NCI-H2227 treated with DMSO at 0.1 percent for 48 hours (cell line): ENCODE results near the gene TAOK1.
A peak's percentile ranks its signal among the peaks of the same experiment; 100 is the strongest.

ENCODE experiments used
- DNase-seq: peaks from one replicate; lab custom pipeline; 2025; lab: John Stamatoyannopoulos, UW

TAOK1 gene

DNA sequence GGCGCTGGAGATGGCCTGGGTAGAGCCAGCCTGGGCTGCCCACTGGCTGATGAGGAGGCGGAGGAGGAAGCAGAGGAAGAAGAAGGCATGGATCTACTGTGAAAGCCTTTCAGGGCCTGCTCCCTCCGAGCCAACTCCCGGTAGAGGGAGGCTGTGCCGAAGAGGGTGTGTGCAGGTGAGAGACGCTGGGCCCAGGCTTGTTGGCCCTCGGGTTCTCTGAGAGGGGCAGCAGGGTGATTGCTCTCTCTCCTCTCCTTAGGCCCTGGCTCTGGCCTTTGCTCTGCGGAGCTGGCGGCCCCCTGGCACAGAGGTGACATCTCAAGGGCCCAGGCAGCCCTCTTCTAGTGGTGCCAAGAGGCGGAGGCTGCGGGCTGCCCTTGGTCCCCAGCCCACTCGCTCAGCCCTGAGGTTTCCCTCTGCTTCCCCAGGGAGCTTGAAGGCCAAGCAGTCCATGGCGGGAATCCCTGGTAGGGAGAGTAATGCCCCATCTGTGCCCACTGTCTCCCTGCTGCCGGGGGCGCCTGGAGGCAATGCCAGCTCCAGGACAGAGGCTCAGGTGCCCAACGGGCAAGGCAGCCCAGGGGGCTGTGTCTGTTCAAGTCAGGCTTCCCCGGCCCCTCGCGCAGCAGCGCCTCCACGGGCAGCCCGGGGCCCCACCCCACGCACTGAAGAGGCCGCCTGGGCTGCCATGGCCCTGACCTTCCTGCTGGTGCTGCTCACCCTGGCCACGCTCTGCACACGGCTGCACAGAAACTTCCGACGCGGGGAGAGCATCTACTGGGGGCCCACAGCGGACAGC is 181.9 kb downstream of the TAOK1 start:
- DNase-seq: no peak

DNA sequence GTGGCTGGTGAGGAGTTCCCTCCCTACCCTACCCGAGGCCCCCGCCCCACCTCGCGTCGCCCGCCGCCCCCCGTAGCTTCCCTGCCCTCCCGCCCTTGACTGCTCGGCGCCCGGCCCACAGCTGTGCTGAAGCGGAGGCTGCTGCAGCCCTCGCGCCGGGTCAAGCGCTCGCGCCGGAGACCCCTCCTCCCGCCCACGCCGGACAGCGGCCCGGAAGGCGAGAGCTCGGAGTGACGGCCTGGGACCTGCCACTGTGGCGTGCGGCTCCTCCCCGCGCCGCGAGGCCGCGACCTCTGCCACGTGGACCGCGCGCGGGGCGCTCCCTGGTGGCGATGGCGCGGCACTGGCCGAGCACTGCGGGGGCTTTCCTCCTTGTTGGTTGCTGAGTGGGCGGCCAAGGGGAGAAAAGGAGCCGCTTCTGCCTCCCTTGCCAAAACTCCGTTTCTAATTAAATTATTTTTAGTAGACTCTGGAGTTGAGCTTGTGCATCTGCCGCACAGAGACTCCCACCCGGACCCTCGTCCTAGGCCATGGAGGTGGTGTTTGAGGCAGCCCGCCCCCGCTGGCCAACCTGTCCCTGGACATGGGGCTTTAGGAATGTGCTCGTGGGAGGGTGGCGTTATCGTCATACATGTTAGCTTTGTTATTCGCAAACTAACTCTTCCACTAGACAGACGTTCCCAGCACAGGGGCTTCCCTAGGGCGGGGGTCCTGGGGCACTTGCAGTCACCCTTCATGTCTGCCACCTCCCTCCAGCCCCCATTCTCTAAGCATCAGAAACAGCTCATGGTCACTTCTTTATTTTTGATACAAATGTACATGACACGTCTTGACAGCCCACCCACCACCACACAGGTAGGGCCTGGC is 182.8 kb downstream of the TAOK1 start:
- DNase-seq: no peak

DNA sequence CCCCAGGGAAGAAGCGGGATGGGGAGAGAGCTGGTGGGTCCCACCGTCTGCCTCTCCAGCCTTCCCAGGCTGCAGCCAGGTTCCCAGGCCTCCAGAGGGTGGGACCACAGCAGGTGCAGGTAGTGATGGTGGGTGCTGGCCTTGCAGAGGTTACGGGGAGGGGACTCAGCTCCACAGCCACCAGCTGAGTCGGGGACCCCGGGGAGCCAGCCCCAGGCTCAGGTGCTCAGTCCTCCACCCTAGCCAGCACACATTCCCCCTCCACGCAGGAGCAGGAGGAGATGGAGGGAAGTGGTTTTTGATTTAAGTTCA is 183.4 kb downstream of the TAOK1 start:
- no peak for DNase-seq

DNA sequence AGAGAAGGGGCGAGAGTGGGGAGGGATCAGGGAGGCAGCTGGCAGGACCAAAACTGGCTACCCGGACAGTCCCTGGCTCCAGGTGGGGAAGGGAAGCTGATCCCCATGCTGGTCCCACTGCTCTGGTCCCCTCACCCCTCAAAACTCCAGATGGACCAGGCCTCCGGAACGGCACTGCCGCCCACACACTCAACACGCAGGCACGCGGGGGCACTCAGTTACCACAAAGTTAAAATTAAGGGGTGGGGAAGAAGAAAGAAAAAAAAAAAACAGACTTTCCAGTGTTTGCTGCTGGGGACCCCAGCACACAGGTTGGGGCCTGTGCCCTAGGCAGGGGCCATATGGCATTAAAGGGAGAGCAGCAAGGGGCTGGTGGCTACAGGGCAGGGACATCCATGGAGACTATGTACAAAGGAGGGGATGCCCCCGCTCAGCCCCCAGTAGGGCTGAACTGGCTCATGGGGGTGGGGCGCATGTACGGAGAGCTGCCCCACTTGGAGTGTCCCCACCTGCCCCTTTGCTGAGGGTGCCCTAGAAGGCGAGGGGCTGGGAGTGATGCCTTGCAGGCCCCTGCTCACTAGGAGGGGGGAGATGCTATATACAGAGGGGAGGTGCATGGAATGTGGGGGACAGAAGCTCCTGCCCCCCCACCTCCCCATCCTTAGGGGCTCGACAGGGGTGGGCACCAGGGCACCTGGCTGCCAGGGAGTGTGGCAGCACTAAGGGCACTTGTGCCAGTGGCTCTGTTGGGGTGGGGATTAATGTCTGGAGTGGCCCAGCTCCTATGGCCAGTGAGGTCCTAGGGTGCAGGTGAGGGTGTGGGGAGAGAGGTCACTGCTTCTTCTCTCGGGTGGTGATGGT is 183.9 kb downstream of the TAOK1 start:
- no peak for DNase-seq

DNA sequence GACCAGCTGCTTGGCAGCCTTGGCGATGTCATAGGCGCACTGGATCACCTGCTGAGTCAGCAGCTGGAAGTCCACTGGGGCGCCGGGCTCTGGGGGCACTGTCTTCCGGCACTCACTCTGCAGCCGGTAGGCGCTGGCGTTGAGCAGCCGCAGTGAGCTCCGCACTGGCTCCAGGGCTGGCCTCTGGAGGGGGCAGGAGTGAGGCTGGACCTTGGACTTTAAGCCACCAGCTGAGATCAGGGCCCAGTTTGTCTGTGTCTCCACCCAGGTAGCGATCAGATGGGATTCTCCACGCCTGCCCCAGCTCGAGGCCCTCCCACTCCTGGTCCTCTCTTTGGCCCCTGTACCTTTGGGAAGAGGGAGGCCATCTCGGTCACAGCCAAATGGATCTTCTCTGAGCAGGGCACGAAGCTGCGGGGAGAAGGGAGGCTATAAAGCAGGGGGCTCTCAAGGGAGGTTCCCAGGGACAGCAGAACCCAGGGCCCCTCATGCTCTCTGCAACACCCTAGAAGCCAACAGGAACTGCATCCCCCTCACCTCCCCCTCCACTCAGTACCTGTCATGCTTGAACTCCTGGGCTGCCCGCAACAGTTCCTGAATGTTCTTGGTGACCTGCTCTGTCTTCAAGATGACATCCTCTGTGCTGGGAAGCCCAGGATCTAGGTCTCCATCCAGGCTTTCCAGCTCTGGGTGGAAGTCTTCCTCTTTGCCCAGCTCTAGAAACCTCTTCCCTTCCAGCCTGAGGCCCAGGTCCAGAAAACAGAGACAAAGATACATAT is 184.8 kb downstream of the TAOK1 start:
- no peak for DNase-seq

DNA sequence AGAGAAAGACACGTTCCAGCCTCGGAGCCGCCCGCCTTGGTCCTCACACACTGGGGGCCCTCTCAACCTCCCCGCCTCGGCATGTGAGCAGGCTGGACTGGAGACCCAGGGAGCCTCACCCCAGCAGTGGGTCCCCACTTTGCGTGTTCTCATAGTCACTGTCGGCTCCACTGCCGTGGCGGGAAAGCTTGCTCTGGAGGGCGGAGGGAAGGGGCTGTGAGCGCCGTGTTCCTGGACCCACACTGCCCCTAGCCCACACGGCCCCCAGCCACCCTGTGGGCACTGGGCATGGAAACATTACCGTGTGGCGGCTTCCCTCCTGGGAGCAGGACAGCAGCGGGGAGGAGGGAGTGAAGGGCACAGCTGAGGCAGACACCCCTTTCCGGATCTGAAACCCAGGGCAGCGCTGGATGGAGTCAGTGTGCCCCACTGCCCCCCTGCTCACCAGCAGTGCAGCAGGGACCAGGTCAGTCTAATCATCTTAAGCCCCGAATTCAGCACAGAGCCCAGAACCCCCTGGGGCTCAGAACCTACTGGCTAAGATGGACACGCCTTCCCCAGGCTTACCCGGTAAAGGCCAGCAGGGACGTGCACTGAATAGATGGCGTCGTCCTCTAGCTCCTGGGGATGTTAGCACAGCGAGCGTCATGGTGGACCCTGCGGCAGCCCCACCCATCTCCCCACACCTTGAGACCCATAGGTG is 185.5 kb downstream of the TAOK1 start:
- DNase-seq: no peak

DNA sequence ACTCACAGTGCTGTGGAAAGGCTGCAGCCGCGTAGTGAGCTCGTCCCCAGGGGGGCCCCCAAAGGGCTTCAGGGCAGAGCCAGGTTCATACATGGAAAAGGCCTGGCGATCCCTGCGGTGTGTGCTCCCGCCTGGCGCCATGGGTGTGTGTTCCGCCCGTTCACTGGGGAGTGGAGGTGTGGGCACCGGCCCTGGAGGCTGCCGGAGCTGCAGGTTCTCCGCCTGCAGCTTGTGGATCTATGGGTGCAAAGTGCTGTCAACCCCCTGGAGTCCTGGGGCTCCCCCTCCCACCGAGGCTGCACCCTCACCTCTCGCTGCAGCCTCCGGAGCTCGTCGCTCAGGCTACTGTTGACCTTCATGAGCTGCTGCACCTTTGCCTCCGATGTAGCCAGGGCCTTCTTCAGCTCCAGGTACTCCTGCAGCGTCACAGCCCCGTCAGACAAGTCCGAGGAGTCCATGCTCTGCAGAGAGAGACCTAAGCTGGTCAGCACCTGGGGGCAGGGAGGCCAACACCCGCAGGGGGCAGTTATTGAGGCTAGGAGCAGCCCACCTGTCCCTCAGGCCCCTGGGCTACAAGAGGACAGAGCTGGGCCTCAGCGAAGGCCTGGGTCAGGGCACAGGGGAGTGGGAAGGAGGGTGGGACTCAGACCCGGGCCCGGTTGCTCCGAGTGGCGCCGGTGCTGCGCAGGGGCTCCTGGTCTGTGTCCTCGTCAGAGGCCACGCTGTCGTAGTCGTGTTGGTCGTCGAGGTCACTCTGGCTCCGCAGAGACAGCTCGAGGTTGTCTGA is 186.2 kb downstream of the TAOK1 start:
- no peak for DNase-seq

DNA sequence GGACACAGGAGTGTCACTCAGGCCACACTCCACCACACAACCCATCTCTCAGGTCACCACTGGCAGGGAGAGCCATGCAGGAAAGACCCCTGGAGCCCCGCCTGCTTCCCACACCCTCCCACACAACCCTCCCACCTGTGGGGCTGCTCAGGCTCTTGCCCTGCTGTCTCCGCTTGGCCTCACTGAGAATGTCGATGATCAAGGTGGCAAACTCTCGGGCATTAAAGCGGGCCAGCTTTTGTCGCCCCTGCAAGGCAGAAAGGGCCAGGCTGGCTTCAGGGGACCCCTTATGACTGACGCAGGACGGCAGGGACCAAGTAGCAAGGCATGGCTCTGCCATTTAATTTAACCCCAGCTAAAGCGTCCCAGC is 186.8 kb downstream of the TAOK1 start:
- DNase-seq: no peak

DNA sequence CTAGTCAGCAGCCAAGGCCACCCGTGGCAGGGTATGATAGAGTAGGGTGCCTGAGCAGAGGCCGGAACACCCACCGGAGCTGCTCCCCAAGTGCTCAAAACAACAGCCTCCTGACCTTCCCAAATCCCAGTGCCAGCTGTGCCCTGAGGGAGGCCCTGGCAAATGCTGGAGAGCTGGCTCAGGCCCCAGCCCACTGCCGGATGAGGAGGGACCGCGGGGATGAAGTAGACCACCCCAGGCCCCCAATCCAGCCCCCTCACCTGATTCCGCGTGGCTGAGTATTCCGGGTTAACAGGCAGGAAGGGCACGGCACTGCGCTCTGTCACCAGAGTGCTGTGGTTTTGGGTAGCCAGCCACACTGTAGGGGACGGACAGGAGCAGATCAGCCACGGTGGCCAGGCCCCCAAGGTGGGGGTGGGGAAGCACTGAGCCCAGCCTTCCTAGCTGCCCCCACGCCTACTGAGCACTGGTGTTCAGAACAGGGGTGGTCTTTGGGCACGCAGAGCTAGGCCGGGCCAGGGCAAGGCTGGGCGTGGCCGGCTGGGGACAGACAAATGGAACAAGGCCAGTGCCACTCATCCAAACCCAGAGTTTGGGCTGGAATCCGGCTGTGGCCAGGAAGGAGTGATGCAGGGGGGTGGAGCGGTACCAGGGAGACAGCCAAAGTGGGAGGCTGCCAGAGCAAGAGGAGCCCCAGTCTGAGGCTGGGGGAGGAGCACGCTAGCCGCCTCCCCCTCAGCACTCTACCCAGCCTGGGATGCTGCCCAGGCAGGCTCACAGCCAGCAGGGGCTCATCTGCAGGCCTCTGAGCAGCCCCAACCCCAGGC is 187.4 kb downstream of the TAOK1 start:
- DNase-seq: no peak

DNA sequence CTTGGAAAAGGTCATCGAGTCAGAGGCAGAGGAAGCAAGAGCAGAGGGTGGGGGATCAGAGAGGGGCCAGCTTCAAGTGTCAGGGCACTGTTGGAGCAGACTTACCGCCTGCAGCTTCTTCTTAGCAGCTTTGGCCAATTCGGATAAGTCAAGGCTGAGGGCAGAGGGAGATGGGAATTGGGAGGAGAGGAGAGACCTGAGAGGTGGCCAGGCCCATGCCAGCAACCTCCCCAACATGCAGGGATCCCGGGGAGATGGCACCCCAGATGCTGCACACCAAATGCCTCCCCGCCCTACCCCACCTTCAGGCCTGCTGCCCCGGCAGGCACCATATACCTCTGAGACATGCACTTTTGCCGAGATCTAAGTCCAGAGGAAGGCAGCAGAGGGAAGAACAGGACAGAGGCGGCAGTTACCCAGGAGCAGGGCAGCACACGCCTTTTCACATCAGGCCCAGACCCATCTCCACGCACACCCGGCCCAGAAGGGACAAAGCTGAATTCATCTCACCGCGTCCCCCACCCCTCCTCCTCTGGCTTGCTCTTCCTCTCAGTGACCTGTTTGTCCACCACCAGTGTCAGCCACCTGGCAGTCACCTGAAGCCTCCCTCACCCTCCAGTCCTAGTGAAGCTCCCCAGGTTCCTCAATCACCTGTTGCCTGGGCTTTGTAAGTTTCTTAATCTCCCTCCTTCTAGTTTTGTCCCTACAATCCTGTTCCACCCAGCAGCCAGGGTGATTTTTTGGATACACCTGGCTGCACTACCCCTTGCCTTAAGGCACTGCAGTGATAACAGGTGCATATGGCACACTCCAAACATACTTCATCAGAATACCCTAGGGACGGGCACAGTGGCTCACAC is 188.7 kb downstream of the TAOK1 start:
- no peak for DNase-seq

DNA sequence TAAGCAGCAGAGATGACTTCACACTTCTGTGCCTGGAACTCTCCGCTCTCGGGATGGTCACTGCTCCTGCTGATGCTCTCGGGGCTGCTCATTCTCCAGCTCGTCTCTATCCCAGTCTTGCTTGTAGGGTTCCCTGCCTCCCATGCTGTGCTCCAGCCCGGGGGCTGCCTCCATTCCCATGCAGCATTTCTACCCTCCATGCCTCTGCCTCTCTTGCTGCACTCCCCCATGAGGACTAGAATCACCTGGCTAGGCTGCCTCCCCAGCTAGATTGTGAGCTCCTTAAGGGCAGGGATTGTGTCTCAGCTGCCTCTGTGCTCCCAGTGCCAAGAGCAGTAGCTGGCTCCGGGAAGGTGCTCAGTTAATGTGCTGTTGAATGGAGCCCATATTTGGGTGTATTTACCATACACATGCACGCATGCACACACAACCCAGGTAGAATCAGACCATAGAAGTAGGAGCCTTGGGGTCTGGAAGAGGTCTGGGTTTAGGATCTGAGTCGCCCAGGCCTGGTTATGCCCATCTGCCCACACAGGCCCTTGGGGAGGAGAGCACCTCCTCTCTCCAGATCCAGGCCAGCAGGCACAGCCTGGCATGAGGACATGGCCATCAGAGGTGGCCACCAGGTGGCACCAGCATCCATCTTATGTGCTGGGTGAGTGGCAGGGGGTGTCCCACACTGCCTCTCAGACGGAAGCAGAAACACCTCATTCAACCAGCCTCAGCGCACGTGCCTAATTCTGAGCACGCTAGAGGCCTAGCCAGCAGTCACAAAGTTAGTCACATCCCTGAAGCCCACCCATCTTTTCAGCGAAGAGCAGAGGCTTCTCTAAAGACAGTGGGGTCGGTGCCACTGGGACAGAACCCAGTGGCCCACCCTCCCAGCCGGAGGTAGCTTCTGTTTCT is 190.0 kb downstream of the TAOK1 start:
- DNase-seq: peak; percentile 59

DNA sequence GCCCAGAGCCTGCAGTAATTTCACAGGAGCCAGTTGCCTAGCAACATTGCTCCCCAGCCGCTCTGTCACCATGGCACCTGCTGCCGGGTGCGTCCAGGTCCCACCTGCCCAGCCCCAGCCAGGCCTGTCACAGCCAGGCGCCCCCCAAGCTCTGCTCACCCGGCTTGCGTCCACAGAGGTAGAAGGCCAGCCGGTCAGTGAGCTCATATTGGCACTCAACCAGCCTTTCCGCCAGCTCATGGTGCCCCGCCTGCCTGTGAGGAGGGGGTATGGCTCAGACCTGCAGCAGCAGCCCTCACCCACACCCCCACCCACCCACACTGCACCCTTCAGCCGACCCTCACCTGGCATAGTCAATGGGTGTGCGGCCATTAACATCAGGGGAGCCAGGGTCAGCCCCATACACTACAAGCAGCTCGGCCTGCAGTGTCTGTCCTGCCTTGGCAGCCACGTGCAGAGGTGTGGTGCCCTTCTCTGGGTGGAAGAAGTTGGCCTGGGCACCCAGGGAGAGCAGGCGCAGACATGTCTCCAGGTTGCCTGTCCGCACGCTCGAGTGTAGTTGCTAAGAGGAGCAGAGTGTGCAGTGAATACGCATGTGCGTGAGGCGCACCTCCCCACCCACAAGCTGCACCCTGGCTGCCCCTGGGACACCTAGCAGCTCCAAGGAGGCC is 191.6 kb downstream of the TAOK1 start:
- DNase-seq: no peak

DNA sequence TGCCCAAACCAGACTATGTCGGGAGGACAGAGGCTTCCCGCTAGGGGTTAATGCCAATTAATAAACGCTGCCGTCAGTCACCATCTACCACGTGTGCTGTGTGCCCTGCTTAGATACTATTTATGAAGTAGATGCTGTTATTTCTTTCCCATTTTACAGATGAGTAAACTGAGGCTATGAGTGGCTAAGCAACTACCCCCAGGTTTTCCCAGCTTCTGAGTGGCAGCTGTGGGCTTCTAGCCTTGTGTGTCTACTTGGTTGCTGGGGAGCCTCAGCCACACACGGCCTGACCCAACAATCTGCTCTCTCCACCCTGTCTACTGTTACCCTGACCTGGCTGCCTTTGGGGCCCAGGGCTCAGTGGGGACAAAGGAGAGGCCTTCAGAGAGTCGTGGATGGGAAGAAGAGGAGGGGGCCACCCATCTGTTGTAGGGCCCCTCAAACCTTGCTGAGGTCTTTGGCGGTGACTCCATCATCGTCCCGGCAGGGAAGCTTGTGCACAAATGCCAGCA is 192.1 kb downstream of the TAOK1 start:
- DNase-seq: no peak

DNA sequence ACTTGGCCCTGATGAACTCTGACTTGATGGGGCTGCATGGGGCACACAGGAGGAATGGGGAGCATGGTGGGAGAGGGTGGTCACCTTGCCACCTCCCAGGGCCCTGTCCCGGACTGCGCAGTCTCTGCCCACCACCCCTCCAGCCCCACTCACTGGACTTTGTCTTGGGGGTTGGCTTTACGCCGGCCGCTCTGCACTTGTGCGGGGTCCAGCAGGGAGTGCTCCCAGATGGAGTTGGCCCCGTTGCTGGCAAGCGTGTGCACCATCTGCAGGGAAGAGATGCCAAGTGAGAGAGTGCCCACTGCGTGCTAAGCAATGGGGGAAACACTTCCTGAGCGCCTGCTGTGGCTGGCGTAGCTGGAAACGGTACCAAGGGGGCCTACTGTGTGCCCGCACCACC is 192.6 kb downstream of the TAOK1 start:
- DNase-seq: no peak

DNA sequence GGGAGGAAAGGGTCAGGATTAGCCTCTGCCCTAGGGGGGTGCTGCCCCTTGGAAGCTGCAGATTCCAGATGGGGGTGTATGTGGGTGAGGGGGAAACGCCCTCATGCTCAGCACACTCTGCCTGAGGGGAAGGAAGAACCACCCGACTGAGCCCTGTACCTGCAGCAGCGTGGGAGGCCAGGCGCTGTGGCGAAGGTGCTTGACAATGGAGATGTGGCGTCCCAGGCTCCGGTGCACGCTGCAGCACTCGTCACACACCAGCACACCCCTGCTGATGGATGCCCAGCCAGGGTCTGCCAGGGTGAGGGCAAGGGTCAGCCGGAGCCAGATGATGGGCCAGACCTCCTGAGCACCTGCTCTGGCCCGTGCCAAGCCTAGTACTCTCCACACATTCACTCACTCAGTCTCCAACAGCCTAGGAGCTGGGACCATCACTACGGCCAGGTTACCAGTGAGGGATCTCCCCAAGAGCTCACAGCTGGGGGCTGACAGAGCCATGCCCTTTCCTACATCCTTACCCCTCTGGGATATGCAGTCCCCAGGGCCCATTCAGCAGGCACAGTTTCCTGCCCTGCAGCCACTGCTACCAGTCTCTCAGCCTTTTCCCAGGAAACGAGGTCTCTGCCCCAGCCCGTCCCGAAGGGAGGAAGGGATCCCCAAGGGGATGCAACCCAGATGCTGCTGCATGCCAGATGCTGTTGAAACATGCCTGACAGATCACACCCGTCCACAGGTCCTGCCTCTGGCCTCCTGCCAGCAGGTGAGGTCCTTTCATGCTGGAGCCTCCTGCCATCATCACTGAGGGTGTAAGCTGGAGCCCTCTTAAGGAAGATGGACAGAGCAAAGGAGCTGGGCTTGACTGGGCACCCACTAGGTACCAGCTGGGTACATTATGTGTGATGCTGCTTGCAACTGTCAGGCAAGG is 193.4 kb downstream of the TAOK1 start:
- no peak for DNase-seq
